Adrenal gland (tissue), 12 donors: Measurements from ENCODE around the gene SAMD15. TPM values are rescaled to one million over a fixed set of nuclear protein-coding genes. Genes with fewer than 3 reads are reported as not detected.

Experiments
- DNase-seq, 7 donors: peaks; one replicate each; pipeline ENCODE4 v3.0.0-alpha.2; 2019 to 2020
- H3K27ac ChIP-seq, 5 donors: fragments of 200-600 bp; sonication (generic) in 4 of 5; 1 replicate in 3 of 5; 2 replicates in 2 of 5; pipeline versions ENCODE4 v1.5.1 to v1.8.0; 2016 to 2020; ENCODE audit warnings: mild to moderate bottlenecking in 1 of 5
- H3K27me3 ChIP-seq: fragments of 200-600 bp; 2 replicates; pipeline ENCODE4 v1.8.0; 2021
- H3K36me3 ChIP-seq, 2 donors: fragments of 200-600 bp; replicated peaks in 1 of 2; 1 replicate in 1 of 2; 2 replicates in 1 of 2; pipeline versions ENCODE4 v1.5.1 to v1.8.0; 2018 to 2022
- H3K4me1 ChIP-seq, 2 donors: fragments of 200-600 bp; replicated peaks in 1 of 2; 1 replicate in 1 of 2; 2 replicates in 1 of 2; pipeline versions ENCODE4 v1.5.1 to v1.8.0; 2018 to 2021
- H3K4me3 ChIP-seq, 4 donors: fragments of 200-600 bp; sonication (generic) in 3 of 4; one replicate each; pipeline ENCODE4 v1.5.1; 2016 to 2018
- H3K9me3 ChIP-seq, 3 donors: fragments of 200-600 bp; sonication (generic) in 1 of 3; replicated peaks in 1 of 3; 1 replicate in 2 of 3; 2 replicates in 1 of 3; pipeline versions ENCODE4 v1.5.1 to v1.8.0; 2016 to 2021
- POLR2A ChIP-seq, 2 donors: fragments of 450-650 bp; IDR thresholded peaks; one replicate each; pipeline ENCODE4 v1.6.1; 2017; ENCODE audit warnings: antibody characterized with exemption in 2 of 2, mild to moderate bottlenecking in 2 of 2, moderate library complexity in 1 of 2
- WGBS, 4 donors: extraction: QIAGEN DNeasy Blood & Tissue Kit in 2 of 4; methylation state at CpG; one replicate each; pipeline versions ENCODE4 v1.1.5 to v1.1.7; 2013 to 2017; 5-methylcytosine and 5-hydroxymethylcytosine counted together
- intact Hi-C, 2 donors: fragments of 100-400 bp; cut with DNase I; formaldehyde crosslinking; loops; one replicate each; pipeline versions ENCODE4 v1.14.1 to v1.15.0; 2022 to 2023
- polyA plus RNA-seq, 3 donors: library from polyadenylated mRNA; stranded (reverse); fragments of 200-250 nt in 2 of 3; fragments of 350-450 nt in 1 of 3; fragmentation: Illumina TruSeq in 1 of 3; extraction: RNeasy Lipid Tissue Mini Kit (QIAGEN cat#74804) in 1 of 3; gene quantifications; one replicate each; pipeline ENCODE4 v1.2.3, GENCODE V29; 2013 to 2014
- total RNA-seq, 9 donors: library from RNA; depleted of rRNA in 4 of 9; stranded (reverse); fragments of >200 nt in 4 of 9; fragments of 120-200 nt in 1 of 9; fragmentation: NEBNext Ultra II Directional in 1 of 9; extraction: Animal tissue kit (Norgen Biotek cat#: 25700) in 1 of 9; gene quantifications; one replicate each; pipeline versions ENCODE4 v1.1.0 to v1.2.4, GENCODE V29; 2013 to 2023
- TF ChIP-seq, protein P1 (sequence below), 6 experiments: fragments of 450-650 bp in 4 of 6; fragments of 200-600 bp in 2 of 6; sonication (generic) in 1 of 6; IDR thresholded peaks; 1 replicate in 5 of 6; 2 replicates in 1 of 6; pipeline versions ENCODE4 v1.5.1 to v1.8.0; 2016 to 2021; ENCODE audit warnings: antibody characterized with exemption in 6 of 6, mild to moderate bottlenecking in 2 of 6, moderate library complexity in 1 of 6
- donor health status: healthy with polysubstance abuse.
- donor health status: Bipolar disorder and iron deficiency.
- donor health status: DM: yes; HTN: yes; CAD: no.
- donor health status: DM: no; HTN: no; CAD: no.
- donor health status: DM: no; HTN: no; CAD: no.
- donor health status: DM: yes; HTN: yes; CAD: no.

Gene SAMD15
- total and polyA plus RNA-seq, 12 donors: 0.24 to 4.6 (median 1.5) TPM

GRCh38 chr14:77421201-77421600 is 44.0 kb downstream of the SAMD15 start:
- no peak for DNase-seq
- Histone ChIP-seq H3K27ac (no peak overlapping the region), H3K4me3 (no peak overlapping the region), H3K9me3 (no peaks in the 10 kb centered on the region), H3K4me1 (no peaks in the 10 kb centered on the region), H3K27me3 (no peaks in the 10 kb centered on the region), H3K36me3 (peaks cover 0 to 27% of the 10 kb centered on the region in 2 donors)
- intact Hi-C loops: no loop called here
- TF ChIP-seq POLR2A (IDR thresholded peaks at IDR 0.05): no peak
- TF ChIP-seq, protein P1, sequence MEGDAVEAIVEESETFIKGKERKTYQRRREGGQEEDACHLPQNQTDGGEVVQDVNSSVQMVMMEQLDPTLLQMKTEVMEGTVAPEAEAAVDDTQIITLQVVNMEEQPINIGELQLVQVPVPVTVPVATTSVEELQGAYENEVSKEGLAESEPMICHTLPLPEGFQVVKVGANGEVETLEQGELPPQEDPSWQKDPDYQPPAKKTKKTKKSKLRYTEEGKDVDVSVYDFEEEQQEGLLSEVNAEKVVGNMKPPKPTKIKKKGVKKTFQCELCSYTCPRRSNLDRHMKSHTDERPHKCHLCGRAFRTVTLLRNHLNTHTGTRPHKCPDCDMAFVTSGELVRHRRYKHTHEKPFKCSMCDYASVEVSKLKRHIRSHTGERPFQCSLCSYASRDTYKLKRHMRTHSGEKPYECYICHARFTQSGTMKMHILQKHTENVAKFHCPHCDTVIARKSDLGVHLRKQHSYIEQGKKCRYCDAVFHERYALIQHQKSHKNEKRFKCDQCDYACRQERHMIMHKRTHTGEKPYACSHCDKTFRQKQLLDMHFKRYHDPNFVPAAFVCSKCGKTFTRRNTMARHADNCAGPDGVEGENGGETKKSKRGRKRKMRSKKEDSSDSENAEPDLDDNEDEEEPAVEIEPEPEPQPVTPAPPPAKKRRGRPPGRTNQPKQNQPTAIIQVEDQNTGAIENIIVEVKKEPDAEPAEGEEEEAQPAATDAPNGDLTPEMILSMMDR (IDR thresholded peaks at IDR 0.05): no peak
- WGBS, 4 donors: 47 to 93% (median 78%) methylated on average over 2 of the region's 2 CpGs

- H3K9me3 ChIP-seq: no peaks in the 10 kb centered on the region
- H3K4me1 ChIP-seq: no peaks in the 10 kb centered on the region
- H3K4me3 ChIP-seq: no peak within 1 kb of the TSS
- DNase-seq: no peak
- peaks cover 0 to 49% of the 10 kb centered on the region in 2 donors for H3K36me3 ChIP-seq
- no peak for TF ChIP-seq POLR2A (IDR thresholded peaks at IDR 0.05)
- TF ChIP-seq, protein P1 (IDR thresholded peaks at IDR 0.05): no peak
- intact Hi-C loops: no loop called here
- 94 to 100% (median 98%) methylated on average over 1 of the region's 1 CpG for WGBS, 4 donors
- H3K27me3 ChIP-seq: no peaks in the 10 kb centered on the region
- H3K27ac ChIP-seq: no peak within 1 kb of the TSS
Measured at GRCh38 chr14:77423423-77423822, 46.2 kb downstream of the SAMD15 start, which contains the start of gene NOXRED1. Gene NOXRED1 (minus strand): TSS chr14:77423523. CDS start chr14:77422889, 634 bp downstream.

DNA sequence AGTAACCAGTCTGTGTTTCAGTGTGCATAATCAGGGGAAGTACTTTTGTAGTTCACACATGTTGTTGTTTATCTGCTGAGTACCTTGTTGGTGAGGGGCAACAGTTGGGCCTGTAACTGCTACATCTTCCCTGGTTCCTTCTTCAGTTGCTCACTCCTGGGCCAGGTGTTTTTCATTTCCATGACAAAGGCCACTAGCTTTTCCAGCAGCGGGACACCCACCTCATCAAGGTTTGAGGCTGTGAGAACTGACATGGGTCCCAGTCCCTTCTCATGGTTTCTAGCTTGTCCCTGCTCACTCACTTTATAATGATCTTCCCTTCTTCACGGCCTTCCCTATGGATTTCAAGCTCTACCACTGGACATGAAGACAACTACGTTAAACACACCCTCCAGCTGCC is 47.7 kb downstream of the SAMD15 start:
- H3K4me1 ChIP-seq: no peaks in the 10 kb centered on the region
- intact Hi-C loops: no loop called here
- DNase-seq: no peak
- no peak overlapping the region for H3K4me3 ChIP-seq
- no peaks in the 10 kb centered on the region for H3K9me3 ChIP-seq
- H3K27me3 ChIP-seq: no peaks in the 10 kb centered on the region
- no peak overlapping the region for H3K27ac ChIP-seq
- H3K36me3 ChIP-seq: peaks cover 0 to 63% of the 10 kb centered on the region in 2 donors
- TF ChIP-seq, protein P1 (IDR thresholded peaks at IDR 0.05): no peak
- no peak for TF ChIP-seq POLR2A (IDR thresholded peaks at IDR 0.05)
- WGBS, 4 donors: 94 to 98% (median 95%) methylated on average over 3 of the region's 3 CpGs

DNA sequence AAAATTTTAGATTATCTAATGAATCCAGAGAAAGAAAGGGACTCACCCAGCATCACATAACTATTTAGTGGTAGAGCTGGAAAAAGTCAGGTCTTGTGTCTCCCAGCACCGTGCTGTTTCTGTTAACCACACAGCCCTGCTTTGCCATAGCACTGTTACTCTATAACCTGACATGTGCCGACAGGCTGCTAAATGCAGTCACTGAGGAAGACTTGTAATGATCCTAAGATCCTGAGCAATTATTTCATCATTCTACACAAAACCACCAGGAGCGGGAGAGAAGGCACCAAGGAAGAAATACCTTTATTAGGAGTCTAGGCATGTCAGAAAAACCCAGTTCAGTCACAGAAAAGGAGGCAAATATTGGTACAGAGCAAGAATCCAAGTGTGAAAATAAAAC is 49.2 kb downstream of the SAMD15 start:
- TF ChIP-seq, protein P1 (IDR thresholded peaks at IDR 0.05): no peak
- intact Hi-C loops: no loop called here
- WGBS, 4 donors: 91 to 98% (median 93%) methylated on average over 3 of the region's 3 CpGs
- H3K9me3 ChIP-seq: no peaks in the 10 kb centered on the region
- H3K27me3 ChIP-seq: no peaks in the 10 kb centered on the region
- H3K4me3 ChIP-seq: no peak overlapping the region
- no peak for DNase-seq
- H3K27ac ChIP-seq: no peak overlapping the region
- H3K4me1 ChIP-seq: no peaks in the 10 kb centered on the region
- H3K36me3 ChIP-seq: peaks cover 0 to 74% of the 10 kb centered on the region in 2 donors
